GM12891 (cell line): Measurements from ENCODE around the gene NUDT21.
A peak's percentile ranks its signal among the peaks of the same experiment; 100 is the strongest.

Source experiments
- DNase-seq: peaks from one replicate; pipeline ENCODE4 v3.0.0; 2011; ENCODE audit warnings: low spot score; ENCODE audit not compliant: insufficient read length
- FAIRE-seq: peaks from 2 replicates; lab custom pipeline; 2011; peaks lifted over from hg19 to GRCh38; lab: Jason Lieb, UNC
- PAX5 ChIP-seq: IDR thresholded peaks from 2 replicates; pipeline ENCODE4 v1.6.1; 2011; ENCODE audit warnings: low read length, moderate library complexity, mild to moderate bottlenecking; ENCODE audit not compliant: insufficient read depth, severe bottlenecking
- POLR2A ChIP-seq: IDR thresholded peaks from 2 replicates; pipeline ENCODE4 v1.6.1; 2011; ENCODE audit warnings: low read depth, low read length, control low read depth
- POLR2AphosphoS5 ChIP-seq: IDR thresholded peaks from 2 replicates; pipeline ENCODE4 v1.6.1; 2011; ENCODE audit warnings: low read depth, low read length, control low read depth
- POU2F2 ChIP-seq: IDR thresholded peaks from 2 replicates; pipeline ENCODE4 v1.6.1; 2011; ENCODE audit warnings: low read depth, mild to moderate bottlenecking, control low read depth, low read length, moderate library complexity
- SPI1 ChIP-seq: IDR thresholded peaks from 2 replicates; pipeline ENCODE4 v1.6.1; 2011; ENCODE audit warnings: low read depth, low read length, control low read depth
- TAF1 ChIP-seq: IDR thresholded peaks from 2 replicates; pipeline ENCODE4 v1.6.1; 2011; ENCODE audit warnings: low read depth, low read length, control low read depth

The NUDT21 gene

DNA sequence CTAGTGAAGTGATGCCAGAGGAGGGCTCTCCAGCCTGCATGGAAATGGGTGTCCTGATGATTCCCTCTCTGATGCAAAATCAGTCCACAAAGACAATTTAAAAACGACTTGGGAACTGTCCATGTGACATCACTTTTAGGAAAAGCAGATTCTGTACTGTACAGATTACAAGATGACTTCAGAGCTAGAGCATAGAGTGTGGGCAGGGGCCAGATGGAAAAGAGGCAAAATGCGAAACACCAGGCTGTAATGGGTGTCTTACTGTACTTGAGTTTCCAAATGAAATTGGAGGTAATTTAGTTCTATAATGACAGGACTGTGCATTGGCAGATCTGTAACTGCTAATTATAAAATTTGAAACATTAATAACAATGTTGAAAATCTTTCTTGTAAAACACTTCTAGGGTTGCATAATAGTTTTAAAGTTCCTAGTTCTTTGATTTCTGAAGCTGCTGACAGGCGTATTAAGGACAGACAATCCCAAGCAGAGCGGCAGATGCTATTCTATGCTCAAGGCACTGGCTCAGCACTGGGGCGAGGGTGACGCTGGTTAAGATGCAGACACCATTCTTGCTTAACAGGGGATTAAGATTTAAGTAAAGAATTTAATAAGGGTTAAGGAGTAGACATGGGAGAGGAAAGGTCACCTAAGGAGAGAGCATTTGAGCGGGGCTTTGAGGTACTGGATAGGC lies 29.8 kb upstream of the NUDT21 start:
- TF ChIP-seq POLR2AphosphoS5 (no peak), TAF1 (no peak), PAX5 (no peak), POU2F2 (no peak), SPI1 (no peak), POLR2A (no peak)
- no peak for DNase-seq
- no peak for FAIRE-seq

DNA sequence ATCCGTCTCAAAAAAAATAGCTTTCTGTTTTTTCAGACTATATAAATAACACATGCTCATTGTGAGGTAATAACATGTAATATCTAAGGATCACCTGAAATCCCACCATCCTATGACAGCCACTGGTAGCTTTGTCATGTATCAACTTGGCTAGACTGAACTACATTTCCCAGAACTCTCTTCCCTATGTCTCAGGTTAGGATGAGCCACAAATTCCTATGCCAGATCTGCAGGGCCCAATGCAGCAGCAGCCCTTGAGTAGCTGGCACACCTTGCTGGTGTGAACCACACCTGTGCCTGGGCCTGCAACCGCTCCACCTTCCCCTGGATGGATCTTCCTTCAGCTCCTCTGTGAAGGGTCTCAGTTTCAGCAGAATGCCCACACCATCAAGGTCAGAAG lies 28.3 kb upstream of the NUDT21 start:
- DNase-seq (no peak), FAIRE-seq (no peak)
- no peak for TF ChIP-seq PAX5
- no peak for TF ChIP-seq TAF1
- TF ChIP-seq POLR2AphosphoS5 = no peak
- TF ChIP-seq POU2F2 = no peak
- TF ChIP-seq SPI1 = no peak
- no peak for TF ChIP-seq POLR2A

DNA sequence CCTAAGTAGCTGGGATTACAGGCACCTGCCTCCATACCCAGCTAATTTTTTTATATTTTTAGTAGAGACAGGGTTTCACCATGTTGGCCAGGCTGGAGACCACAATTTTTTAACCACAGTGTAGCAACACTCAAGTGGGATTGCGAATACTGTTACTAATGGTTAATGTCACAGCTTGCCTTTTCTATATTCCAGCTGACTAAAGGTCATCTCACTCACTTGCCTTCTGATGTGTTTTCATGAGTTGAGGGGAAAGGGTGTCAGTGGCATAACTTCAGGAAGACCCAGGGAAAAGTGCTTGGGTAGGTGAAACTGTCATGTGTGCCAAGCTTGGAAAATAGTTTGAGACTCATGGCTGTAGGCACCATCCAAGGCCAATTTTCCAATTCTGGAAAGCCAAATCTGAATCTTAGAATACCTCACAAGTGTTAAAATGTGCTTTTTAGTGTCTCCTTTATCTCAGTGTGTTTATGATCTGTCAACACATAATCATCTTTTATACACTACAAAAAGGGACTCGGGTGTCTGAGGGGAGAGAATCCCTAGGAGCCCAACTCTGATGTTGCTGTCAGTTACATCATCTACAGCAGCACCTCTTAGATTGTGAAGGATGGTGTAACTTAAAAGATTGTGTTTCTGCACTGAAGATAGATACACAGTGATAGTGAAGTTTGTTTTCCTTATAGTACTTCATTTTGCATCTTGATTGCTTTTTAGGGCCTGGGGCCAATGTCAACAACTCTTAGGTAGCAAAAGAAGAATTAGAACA lies 27.3 kb upstream of the NUDT21 start:
- TF ChIP-seq POLR2A (no peak), TAF1 (no peak), SPI1 (no peak), POLR2AphosphoS5 (no peak), PAX5 (no peak), POU2F2 (no peak)
- DNase-seq (no peak), FAIRE-seq (peak; percentile 80)

DNA sequence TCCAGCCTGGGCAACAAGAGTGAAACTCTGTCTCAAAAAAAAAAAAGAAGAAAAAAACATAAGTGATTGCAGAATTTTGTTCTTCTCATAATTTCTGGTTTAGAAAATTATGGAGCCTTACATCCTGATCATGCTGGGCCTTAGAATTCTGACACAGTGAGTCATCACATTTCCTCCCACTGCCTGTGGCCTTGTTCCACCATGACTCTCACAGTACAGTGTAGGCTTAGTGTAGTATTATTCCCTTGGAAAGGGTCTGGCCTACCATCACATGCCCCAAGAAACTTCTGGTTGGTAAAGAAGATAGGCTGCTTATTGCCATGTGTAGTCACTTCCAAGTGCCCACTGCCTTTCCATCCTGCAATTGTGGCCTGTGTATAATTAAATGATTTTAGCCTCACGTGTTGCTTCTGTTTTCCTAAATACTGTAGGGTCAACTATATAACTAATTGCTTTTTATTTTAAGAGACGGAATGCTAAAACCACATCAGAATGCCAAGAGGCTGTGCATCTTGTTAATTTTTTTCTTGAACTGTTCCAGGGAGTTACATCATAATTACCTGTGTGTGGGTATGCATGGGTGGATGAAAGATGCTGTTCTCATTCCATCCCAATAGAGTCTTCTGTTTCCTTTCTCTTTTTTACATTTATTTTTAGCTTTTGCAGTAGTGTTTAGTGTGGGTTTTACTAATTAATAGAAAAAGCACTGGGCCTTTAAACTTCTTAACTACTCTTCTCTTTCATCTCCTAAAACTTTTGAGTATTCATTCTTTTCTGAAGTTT lies 26.2 kb upstream of the NUDT21 start:
- DNase-seq = no peak
- TF ChIP-seq SPI1 (no peak), POLR2A (no peak), PAX5 (no peak), TAF1 (no peak), POLR2AphosphoS5 (no peak), POU2F2 (no peak)
- no peak for FAIRE-seq

DNA sequence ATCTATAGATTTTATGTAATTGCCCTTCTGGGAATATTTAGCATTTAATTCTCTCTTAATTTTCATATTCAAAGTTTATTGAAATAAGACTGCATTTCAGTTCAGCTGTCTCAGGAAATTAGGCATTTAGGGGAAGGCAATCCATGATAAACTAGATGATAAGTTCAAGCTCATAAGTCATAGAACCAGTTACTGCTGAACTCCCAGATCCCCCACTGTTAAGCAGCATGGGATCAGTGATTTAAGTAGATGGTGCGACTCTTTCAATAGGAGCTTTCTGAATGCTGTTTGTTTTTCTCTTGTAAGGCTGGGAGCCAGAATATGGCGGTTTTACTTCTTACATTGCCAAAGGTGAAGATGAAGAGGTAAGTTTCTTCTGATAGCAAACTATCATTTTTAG lies 24.1 kb upstream of the NUDT21 start:
- FAIRE-seq = no peak

DNA sequence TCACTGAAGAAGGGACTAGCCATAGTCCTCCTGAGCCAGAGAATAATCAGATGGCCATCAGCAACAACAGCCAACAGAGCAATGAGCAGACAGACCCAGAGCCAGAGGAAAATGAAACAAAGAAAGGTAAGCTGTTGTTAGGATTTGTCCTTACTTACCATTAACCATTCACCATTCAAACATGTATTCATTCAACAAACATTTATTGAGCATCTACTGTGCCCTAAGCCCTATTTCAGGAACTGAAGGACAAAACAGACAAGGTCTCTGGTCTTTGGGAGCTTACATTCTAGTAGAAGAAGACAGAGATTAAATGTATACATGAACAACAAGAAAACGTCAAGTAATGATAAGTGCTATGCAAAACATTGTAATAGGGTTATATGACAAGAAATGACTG lies 19.5 kb upstream of the NUDT21 start:
- DNase-seq (no peak), FAIRE-seq (no peak)
- TF ChIP-seq POLR2AphosphoS5 = no peak
- no peak for TF ChIP-seq POU2F2
- TF ChIP-seq TAF1 = no peak
- no peak for TF ChIP-seq POLR2A
- TF ChIP-seq PAX5 = no peak
- TF ChIP-seq SPI1 = no peak

More for the DNA sequence above, 24.1 kb upstream of the NUDT21 start:
- no peak for DNase-seq
- no peak for TF ChIP-seq POLR2A
- no peak for TF ChIP-seq POU2F2
- no peak for TF ChIP-seq SPI1
- no peak for TF ChIP-seq PAX5
- TF ChIP-seq TAF1 = no peak
- no peak for TF ChIP-seq POLR2AphosphoS5

DNA sequence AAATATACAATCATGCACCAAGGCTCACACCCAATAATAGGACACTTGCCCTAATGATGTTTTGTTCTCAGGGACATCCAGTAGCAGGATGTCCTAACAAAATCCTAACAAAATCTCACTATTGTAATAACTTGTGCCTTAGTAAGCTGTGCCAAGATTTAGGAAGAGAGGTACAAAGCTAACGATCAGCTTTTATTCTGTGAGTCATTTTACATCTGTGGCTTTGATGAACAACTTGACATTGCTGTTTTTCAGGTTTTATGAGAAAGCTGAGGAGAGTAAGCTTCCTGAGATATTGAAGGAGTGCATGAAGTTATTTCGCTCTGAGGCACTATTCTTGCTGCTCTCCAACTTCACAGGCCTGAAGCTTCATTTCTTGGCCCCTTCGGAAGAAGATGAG lies 19.1 kb upstream of the NUDT21 start:
- no peak for DNase-seq
- TF ChIP-seq SPI1 (no peak), POU2F2 (no peak), TAF1 (no peak), PAX5 (no peak), POLR2AphosphoS5 (no peak), POLR2A (no peak)
- FAIRE-seq = peak; percentile 35

DNA sequence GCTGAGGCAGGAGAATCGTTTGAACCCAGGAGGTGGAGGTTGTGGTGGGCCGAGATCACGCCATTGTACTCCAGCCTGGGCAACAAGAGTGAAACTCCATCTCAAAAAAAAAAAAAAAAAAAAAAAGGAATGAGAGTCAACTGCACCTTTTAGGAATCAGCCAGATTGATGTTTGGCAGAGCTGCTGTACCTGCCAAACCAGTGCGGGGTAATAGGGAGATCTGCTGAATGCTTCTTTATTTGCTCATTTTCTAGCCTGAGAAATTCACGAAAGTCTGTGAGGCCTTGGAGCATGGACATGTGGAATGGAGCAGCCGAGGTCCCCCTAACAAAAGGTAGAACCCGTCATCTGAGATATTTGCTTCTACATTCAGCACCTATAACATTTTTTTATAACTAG lies 18.6 kb upstream of the NUDT21 start:
- FAIRE-seq = no peak
- no peak for DNase-seq
- TF ChIP-seq POLR2A (no peak), POLR2AphosphoS5 (no peak), SPI1 (no peak), TAF1 (no peak), PAX5 (no peak), POU2F2 (no peak)
